Measurements from ENCODE around the gene QPCTL. TPM values are rescaled to one million over a fixed set of nuclear protein-coding genes. Genes with fewer than 3 reads are reported as not detected.
A peak's percentile ranks its signal among the peaks of the same experiment; 100 is the strongest.

The QPCTL gene
- total and polyA plus RNA-seq, 9 of the 15 experiments (the other 6 are each of a cell fraction or from before 2014, with no cell fraction given), result 0.99 to 31.3 (median 12.7) TPM

DNA sequence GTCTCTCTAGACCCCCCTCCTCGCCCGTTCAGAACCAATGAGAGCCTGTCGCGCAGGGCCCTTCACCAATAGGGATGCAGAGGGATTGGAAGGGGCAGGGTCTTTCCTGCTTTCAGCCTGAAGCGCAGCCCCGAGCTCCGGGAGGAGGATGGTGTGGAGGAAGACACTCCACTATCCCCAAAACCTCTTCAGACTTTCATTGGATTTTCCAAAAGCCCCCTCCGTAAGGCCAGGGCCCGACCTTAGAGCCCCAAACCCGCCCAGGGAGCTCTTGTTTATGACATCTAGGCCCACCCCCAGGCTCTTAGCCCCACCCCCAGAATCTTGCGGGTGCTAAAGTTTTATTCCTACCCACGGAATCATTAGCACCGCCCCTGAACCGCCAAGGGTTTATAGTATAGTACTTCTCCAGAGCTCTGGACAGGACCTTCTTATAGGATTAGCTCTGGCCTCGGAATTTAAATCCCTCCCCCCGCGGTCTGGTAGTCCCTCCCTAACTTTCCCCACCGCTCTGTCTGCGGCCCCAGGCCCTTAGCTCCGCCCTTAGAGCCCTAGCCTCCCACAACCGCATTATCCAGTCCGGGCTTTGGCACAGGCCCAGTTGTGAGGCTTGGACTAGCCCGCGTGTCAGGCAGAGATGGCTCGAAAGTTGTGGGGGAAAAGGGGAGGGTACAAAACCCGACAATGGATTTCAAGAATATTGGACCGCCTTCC lies 46.7 kb upstream of the QPCTL start (continued):
- TF ChIP-seq, protein P1, sequence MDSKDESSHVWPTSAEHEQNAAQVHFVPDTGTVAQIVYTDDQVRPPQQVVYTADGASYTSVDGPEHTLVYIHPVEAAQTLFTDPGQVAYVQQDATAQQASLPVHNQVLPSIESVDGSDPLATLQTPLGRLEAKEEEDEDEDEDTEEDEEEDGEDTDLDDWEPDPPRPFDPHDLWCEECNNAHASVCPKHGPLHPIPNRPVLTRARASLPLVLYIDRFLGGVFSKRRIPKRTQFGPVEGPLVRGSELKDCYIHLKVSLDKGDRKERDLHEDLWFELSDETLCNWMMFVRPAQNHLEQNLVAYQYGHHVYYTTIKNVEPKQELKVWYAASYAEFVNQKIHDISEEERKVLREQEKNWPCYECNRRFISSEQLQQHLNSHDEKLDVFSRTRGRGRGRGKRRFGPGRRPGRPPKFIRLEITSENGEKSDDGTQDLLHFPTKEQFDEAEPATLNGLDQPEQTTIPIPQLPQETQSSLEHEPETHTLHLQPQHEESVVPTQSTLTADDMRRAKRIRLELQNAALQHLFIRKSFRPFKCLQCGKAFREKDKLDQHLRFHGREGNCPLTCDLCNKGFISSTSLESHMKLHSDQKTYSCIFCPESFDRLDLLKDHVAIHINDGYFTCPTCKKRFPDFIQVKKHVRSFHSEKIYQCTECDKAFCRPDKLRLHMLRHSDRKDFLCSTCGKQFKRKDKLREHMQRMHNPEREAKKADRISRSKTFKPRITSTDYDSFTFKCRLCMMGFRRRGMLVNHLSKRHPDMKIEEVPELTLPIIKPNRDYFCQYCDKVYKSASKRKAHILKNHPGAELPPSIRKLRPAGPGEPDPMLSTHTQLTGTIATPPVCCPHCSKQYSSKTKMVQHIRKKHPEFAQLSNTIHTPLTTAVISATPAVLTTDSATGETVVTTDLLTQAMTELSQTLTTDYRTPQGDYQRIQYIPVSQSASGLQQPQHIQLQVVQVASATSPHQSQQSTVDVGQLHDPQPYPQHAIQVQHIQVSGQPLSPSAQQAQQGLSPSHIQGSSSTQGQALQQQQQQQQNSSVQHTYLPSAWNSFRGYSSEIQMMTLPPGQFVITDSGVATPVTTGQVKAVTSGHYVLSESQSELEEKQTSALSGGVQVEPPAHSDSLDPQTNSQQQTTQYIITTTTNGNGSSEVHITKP (IDR thresholded peaks at IDR 0.05; ENCODE audit: partially characterized antibody), result peak; percentile 92
- TF ChIP-seq, protein P2, sequence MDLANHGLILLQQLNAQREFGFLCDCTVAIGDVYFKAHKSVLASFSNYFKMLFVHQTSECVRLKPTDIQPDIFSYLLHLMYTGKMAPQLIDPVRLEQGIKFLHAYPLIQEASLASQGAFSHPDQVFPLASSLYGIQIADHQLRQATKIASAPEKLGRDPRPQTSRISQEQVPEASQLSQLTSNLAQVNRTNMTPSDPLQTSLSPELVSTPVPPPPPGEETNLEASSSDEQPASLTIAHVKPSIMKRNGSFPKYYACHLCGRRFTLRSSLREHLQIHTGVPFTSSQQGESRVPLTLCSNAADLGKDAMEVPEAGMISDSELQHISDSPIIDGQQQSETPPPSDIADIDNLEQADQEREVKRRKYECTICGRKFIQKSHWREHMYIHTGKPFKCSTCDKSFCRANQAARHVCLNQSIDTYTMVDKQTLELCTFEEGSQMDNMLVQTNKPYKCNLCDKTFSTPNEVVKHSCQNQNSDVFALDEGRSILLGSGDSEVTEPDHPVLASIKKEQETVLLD (IDR thresholded peaks at IDR 0.05), result peak; percentile 70; the same call in 1 of the 2 replicates
- TF ChIP-seq TAF1 (IDR thresholded peaks at IDR 0.05; ENCODE audit: control insufficient read depth, extremely low read depth, insufficient read depth, low read length, severe bottlenecking), result no peak
- no peak for TF ChIP-seq RBM14 (IDR thresholded peaks at IDR 0.05; ENCODE audit: borderline replicate concordance, insufficient read depth, low read depth, low read length)
- no peak for TF ChIP-seq SRSF3 (IDR thresholded peaks at IDR 0.05; ENCODE audit: insufficient read depth, low read length)
- TF ChIP-seq MEF2D (tag; conservative IDR thresholded peaks at IDR 0.05; ENCODE audit: low read depth), result no peak
- no peak for TF ChIP-seq ZNF274 (IDR thresholded peaks at IDR 0.05; ENCODE audit: borderline replicate concordance, low read depth, low read length)
- TF ChIP-seq, protein P3, sequence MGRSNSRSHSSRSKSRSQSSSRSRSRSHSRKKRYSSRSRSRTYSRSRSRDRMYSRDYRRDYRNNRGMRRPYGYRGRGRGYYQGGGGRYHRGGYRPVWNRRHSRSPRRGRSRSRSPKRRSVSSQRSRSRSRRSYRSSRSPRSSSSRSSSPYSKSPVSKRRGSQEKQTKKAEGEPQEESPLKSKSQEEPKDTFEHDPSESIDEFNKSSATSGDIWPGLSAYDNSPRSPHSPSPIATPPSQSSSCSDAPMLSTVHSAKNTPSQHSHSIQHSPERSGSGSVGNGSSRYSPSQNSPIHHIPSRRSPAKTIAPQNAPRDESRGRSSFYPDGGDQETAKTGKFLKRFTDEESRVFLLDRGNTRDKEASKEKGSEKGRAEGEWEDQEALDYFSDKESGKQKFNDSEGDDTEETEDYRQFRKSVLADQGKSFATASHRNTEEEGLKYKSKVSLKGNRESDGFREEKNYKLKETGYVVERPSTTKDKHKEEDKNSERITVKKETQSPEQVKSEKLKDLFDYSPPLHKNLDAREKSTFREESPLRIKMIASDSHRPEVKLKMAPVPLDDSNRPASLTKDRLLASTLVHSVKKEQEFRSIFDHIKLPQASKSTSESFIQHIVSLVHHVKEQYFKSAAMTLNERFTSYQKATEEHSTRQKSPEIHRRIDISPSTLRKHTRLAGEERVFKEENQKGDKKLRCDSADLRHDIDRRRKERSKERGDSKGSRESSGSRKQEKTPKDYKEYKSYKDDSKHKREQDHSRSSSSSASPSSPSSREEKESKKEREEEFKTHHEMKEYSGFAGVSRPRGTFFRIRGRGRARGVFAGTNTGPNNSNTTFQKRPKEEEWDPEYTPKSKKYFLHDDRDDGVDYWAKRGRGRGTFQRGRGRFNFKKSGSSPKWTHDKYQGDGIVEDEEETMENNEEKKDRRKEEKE (IDR thresholded peaks at IDR 0.05; ENCODE audit: borderline replicate concordance in 1 of 2, control insufficient read depth in 1 of 2, low read depth in 2 of 2, low read length in 1 of 2), result no peak
- TF ChIP-seq, protein P4, sequence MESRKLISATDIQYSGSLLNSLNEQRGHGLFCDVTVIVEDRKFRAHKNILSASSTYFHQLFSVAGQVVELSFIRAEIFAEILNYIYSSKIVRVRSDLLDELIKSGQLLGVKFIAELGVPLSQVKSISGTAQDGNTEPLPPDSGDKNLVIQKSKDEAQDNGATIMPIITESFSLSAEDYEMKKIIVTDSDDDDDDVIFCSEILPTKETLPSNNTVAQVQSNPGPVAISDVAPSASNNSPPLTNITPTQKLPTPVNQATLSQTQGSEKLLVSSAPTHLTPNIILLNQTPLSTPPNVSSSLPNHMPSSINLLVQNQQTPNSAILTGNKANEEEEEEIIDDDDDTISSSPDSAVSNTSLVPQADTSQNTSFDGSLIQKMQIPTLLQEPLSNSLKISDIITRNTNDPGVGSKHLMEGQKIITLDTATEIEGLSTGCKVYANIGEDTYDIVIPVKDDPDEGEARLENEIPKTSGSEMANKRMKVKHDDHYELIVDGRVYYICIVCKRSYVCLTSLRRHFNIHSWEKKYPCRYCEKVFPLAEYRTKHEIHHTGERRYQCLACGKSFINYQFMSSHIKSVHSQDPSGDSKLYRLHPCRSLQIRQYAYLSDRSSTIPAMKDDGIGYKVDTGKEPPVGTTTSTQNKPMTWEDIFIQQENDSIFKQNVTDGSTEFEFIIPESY (CRISPR knock-in tag; IDR thresholded peaks at IDR 0.05), result peak; percentile 63
- no peak for TF ChIP-seq ZNF75A (CRISPR knock-in tag; IDR thresholded peaks at IDR 0.05)
- TF ChIP-seq HDGF (IDR thresholded peaks at IDR 0.05), result no peak
- TF ChIP-seq, protein P5, sequence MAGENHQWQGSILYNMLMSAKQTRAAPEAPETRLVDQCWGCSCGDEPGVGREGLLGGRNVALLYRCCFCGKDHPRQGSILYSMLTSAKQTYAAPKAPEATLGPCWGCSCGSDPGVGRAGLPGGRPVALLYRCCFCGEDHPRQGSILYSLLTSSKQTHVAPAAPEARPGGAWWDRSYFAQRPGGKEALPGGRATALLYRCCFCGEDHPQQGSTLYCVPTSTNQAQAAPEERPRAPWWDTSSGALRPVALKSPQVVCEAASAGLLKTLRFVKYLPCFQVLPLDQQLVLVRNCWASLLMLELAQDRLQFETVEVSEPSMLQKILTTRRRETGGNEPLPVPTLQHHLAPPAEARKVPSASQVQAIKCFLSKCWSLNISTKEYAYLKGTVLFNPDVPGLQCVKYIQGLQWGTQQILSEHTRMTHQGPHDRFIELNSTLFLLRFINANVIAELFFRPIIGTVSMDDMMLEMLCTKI (IDR thresholded peaks at IDR 0.05; ENCODE audit: partially characterized antibody), result no peak
- no peak for TF ChIP-seq CBX8 (IDR thresholded peaks at IDR 0.05; ENCODE audit: borderline replicate concordance, extremely low read depth, low read depth, low read length, poor library complexity, severe bottlenecking)

Measured in K562 (cell line).